GM12878 (cell line): Measurements from ENCODE around the gene KIF25. TPM values are rescaled to one million over a fixed set of nuclear protein-coding genes. Genes with fewer than 3 reads are reported as not detected.

Source experiments
- ATAC-seq: fragments of 200-7000 bp; cut with Tn5 transposase; 3 replicates; pipeline ENCODE4 v1.9.1; 2020; ENCODE audit warnings: mild to moderate bottlenecking, moderate library complexity
- BruUV-seq: library from RNA; stranded (reverse); fragments of 400-500 nt; replicated peaks from 2 replicates; lab custom pipeline; 2021; lab: Mats Ljungman, UMichigan
- CTCF ChIA-PET: fragments of 300-600 bp; sonication (Branson Sonifier 250); formaldehyde crosslinking; extraction: SDS; loops from one replicate; lab custom pipeline; 2021; ENCODE audit warnings: inconsistent platforms; lab: Yijun Ruan, JAX
- POLR2A ChIA-PET: fragments of 350-600 bp; formaldehyde crosslinking; extraction: SDS; loops from one replicate; lab custom pipeline; 2021; ENCODE audit warnings: inconsistent platforms; lab: Charles Lee
- RAD21 ChIA-PET: fragments of 300-600 bp; sonication (Branson Sonifier 250); formaldehyde crosslinking; loops from one replicate; lab custom pipeline; 2023; ENCODE audit warnings: antibody characterized with exemption; ENCODE audit not compliant: unreplicated experiment; lab: Charles Lee
- SMC1A ChIA-PET: fragments of 300-600 bp; sonication (Branson Sonifier 250); formaldehyde crosslinking; loops from one replicate; lab custom pipeline; 2023; ENCODE audit not compliant: unreplicated experiment, uncharacterized antibody; lab: Charles Lee
- DNase-seq: peaks from one replicate; pipeline ENCODE4 v3.0.0-alpha.2; 2011; ENCODE audit warnings: low read depth, low spot score
- FAIRE-seq: peaks from 3 replicates; lab custom pipeline; 2011; peaks lifted over from hg19 to GRCh38; lab: Jason Lieb, UNC
- H2AFZ ChIP-seq: 2 replicates; pipeline ENCODE4 v1.6.0; 2011; ENCODE audit warnings: low read depth, low read length, control low read depth; ENCODE audit not compliant: control insufficient read depth
- H3K27ac ChIP-seq: 2 replicates; pipeline ENCODE4 v1.5.1; 2011; ENCODE audit warnings: control low read depth; ENCODE audit not compliant: control insufficient read depth, insufficient read depth
- H3K27me3 ChIP-seq, 2 experiments: replicated peaks in 1 of 2; 2 replicates each; pipeline versions ENCODE4 v1.6.0 to v1.6.1; 2011; ENCODE audit warnings: low read length in 1 of 2; ENCODE audit not compliant: control insufficient read depth in 2 of 2, insufficient read depth in 2 of 2
- H3K36me3 ChIP-seq, 2 experiments: 2 replicates each; pipeline ENCODE4 v1.5.1; 2011; ENCODE audit warnings: low read length in 1 of 2; ENCODE audit not compliant: control insufficient read depth in 2 of 2, insufficient read depth in 2 of 2
- H3K4me1 ChIP-seq: 2 replicates; pipeline ENCODE4 v1.6.1; 2011; ENCODE audit warnings: mild to moderate bottlenecking, low read length, moderate library complexity, mixed read lengths; ENCODE audit not compliant: control insufficient read depth, insufficient read depth
- H3K4me2 ChIP-seq: 2 replicates; pipeline ENCODE4 v1.6.0; 2011; ENCODE audit warnings: control low read depth; ENCODE audit not compliant: control insufficient read depth, insufficient read depth
- H3K4me3 ChIP-seq: fragments of 200-600 bp; sonication (generic); 2 replicates; pipeline ENCODE4 v1.5.1; 2016
- H3K79me2 ChIP-seq: 2 replicates; pipeline ENCODE4 v1.6.0; 2011; ENCODE audit warnings: low read length; ENCODE audit not compliant: control insufficient read depth, insufficient read depth
- H3K9ac ChIP-seq: 2 replicates; pipeline ENCODE4 v1.8.0; 2011; ENCODE audit warnings: low read length, control low read depth, mixed read lengths; ENCODE audit not compliant: control insufficient read depth, insufficient read depth
- H3K9me3 ChIP-seq: replicated peaks from 3 replicates; pipeline ENCODE4 v1.5.1; 2011; ENCODE audit warnings: mild to moderate bottlenecking, low read length; ENCODE audit not compliant: control insufficient read depth, insufficient read depth
- H4K20me1 ChIP-seq: 2 replicates; pipeline ENCODE4 v1.6.0; 2011; ENCODE audit not compliant: control insufficient read depth, insufficient read depth
- ATF7 ChIP-seq: fragments of 450-650 bp; IDR thresholded peaks from 2 replicates; pipeline ENCODE4 v1.6.1; 2016; ENCODE audit warnings: low read depth, mild to moderate bottlenecking
- BCL3 ChIP-seq: IDR thresholded peaks from 2 replicates; pipeline ENCODE4 v1.6.1; 2011; ENCODE audit warnings: borderline replicate concordance, low read depth, mild to moderate bottlenecking, moderate library complexity, low read length; ENCODE audit not compliant: insufficient read depth, poor library complexity, severe bottlenecking
- GABPA ChIP-seq: IDR thresholded peaks from 2 replicates; pipeline ENCODE4 v1.6.1; 2014; ENCODE audit warnings: antibody characterized with exemption, low read depth, mild to moderate bottlenecking, inconsistent platforms
- IKZF2 ChIP-seq, 2 experiments: fragments of 450-650 bp; IDR thresholded peaks; 2 replicates each; pipeline ENCODE4 v1.6.1; 2017; ENCODE audit warnings: mild to moderate bottlenecking in 2 of 2, moderate library complexity in 2 of 2
- PKNOX1 ChIP-seq: fragments of 450-650 bp; IDR thresholded peaks from 2 replicates; pipeline ENCODE4 v1.6.1; 2016; ENCODE audit warnings: mild to moderate bottlenecking
- RB1 ChIP-seq: fragments of 450-650 bp; formaldehyde crosslinking; IDR thresholded peaks from 2 replicates; pipeline ENCODE4 v1.6.1; 2017; ENCODE audit warnings: mild to moderate bottlenecking, borderline replicate concordance
- SIN3A ChIP-seq: IDR thresholded peaks from 2 replicates; pipeline ENCODE4 v1.6.1; 2012; ENCODE audit warnings: low read depth, low read length, improper control_type of control experiment
- SKIL ChIP-seq: fragments of 450-650 bp; IDR thresholded peaks from 2 replicates; pipeline ENCODE4 v1.6.1; 2017; ENCODE audit warnings: mild to moderate bottlenecking, low read depth, inconsistent platforms; ENCODE audit not compliant: poor library complexity, severe bottlenecking
- TCF7 ChIP-seq: IDR thresholded peaks from 2 replicates; pipeline ENCODE4 v1.6.1; 2014; ENCODE audit warnings: antibody characterized with exemption, borderline replicate concordance
- WGBS: methylation state at CpG from one replicate; pipeline ENCODE4 v1.1.6; 2016; ENCODE audit warnings: low lambda C conversion rate; ENCODE audit not compliant: insufficient replicate concordance, insufficient coverage; ENCODE audit errors: missing lambda C conversion rate; 5-methylcytosine and 5-hydroxymethylcytosine counted together
- in situ Hi-C: fragments of 300-500 bp; cut with MboI; formaldehyde crosslinking; loops from 9 replicates; pipeline ENCODE4 v1.14.3; 2018; ENCODE audit warnings: mixed read lengths
- intact Hi-C: fragments of 100-400 bp; cut with micrococcal nuclease; formaldehyde crosslinking; loops from one replicate; pipeline ENCODE4 v1.14.2; 2022; ENCODE audit not compliant: unreplicated experiment
- polyA plus RNA-seq, 11 experiments: library from polyadenylated mRNA; depleted of rRNA in 4 of 11; unstranded in 6 of 11; stranded (reverse) in 5 of 11; fragments of >200 nt; fragmentation: Nextera tagmentation in 4 of 11; fragmentation: Illumina TruSeq in 1 of 11; extraction: Ambion mirVana in 4 of 11; extraction: Trizol in 1 of 11; gene quantifications; 1 replicate in 1 of 11; 2 replicates in 10 of 11; pipeline versions ENCODE4 v1.2.1 to v1.2.3, GENCODE V29; 2011 to 2016; ENCODE audit warnings: inconsistent platforms in 2 of 11, missing spikeins in 2 of 11, low read depth in 1 of 11
- total RNA-seq, 4 experiments: library from RNA; depleted of rRNA in 3 of 4; stranded (reverse); fragments of >200 nt in 3 of 4; fragmentation: Illumina TruSeq in 1 of 4; extraction: Trizol in 1 of 4; gene quantifications; 2 replicates each; pipeline versions ENCODE4 v1.2.1 to v1.2.3, GENCODE V29; 2013 to 2021

KIF25 gene
- total and polyA plus RNA-seq, 10 of the 15 experiments (the other 5 are each of a cell fraction or from before 2014, with no cell fraction given) = not detected

- TF ChIP-seq ATF7 (no peak), PKNOX1 (no peak), SIN3A (no peak), RB1 (no peak), GABPA (no peak), SKIL (no peak), TCF7 (no peak)
Observed at GRCh38 chr6:168086616-168087015, 89.1 kb downstream of the KIF25 start (continued).

GRCh38 chr6:168087436-168088160, 90.1 kb downstream of the KIF25 start:
- ChIA-PET SMC1A (no interaction called here), CTCF (no interaction called here), RAD21 (no interaction called here), POLR2A (no interaction called here)
- no peak for FAIRE-seq
- 44% methylated on average over 23 of the region's 25 CpGs for WGBS
- no peak for DNase-seq
- Histone ChIP-seq H3K4me1 (no peaks in the 10 kb centered on the region), H3K4me3 (no peak overlapping the region), H4K20me1 (no peaks in the 10 kb centered on the region), H2AFZ (no peak overlapping the region), H3K27ac (no peak overlapping the region), H3K9me3 (no peaks in the 10 kb centered on the region; the same call in 2 of the 3 replicates), H3K4me2 (no peak overlapping the region), H3K79me2 (no peaks in the 10 kb centered on the region), H3K27me3 (no peaks in the 10 kb centered on the region), H3K36me3 (no peaks in the 10 kb centered on the region), H3K9ac (no peak overlapping the region)
- BruUV-seq = no TSS peak
- intact Hi-C loops = no loop called here
- in situ Hi-C loops = no loop called here
- ATAC-seq = no peak
- no peak for TF ChIP-seq BCL3
- no peak for TF ChIP-seq IKZF2 (IDR thresholded peaks at IDR 0.05)
